Right lung (tissue), 5 donors: ENCODE results near the gene BBX. TPM values are rescaled to one million over a fixed set of nuclear protein-coding genes. Genes with fewer than 3 reads are reported as not detected.

Experiments
- DNase-seq, 2 donors: peaks; one replicate each; pipeline ENCODE4 v3.0.0-alpha.2; 2013
- polyA plus RNA-seq, 5 donors: library from polyadenylated mRNA; unstranded; fragments of 120-200 nt; gene quantifications; one replicate each; pipeline versions ENCODE4 v1.2.1 to v1.2.3, GENCODE V29; 2013; ENCODE audit warnings: inconsistent platforms in 1 of 5, low replicate concordance in 1 of 5; ENCODE audit not compliant: insufficient read length in 5 of 5, insufficient read depth in 1 of 5

The BBX gene
- polyA plus RNA-seq, 5 donors, result 29.6 to 59.9 (median 58.1) TPM

GRCh38 chr3:107837895-107838612 is 315.3 kb downstream of the BBX start:
- DNase-seq, result no peak

GRCh38 chr3:107841831-107842230 is 319.1 kb downstream of the BBX start:
- no peak for DNase-seq

- DNase-seq, result no peak
These were observed 320.2 kb downstream of the BBX start for GRCh38 chr3:107842940-107843339.

- no peak for DNase-seq
These were observed 322.9 kb downstream of the BBX start for GRCh38 chr3:107845380-107846278.

GRCh38 chr3:107846279-107846852 is 323.6 kb downstream of the BBX start:
- peak; percentile 19 to 39 for DNase-seq

- DNase-seq, result no peak
These were observed 325.0 kb downstream of the BBX start for GRCh38 chr3:107847791-107848190.

- no peak for DNase-seq
These were observed 325.7 kb downstream of the BBX start for GRCh38 chr3:107848351-107848915.

GRCh38 chr3:107850681-107851080 is 327.9 kb downstream of the BBX start:
- DNase-seq, result no peak

GRCh38 chr3:107853821-107854220 is 331.1 kb downstream of the BBX start:
- no peak for DNase-seq

GRCh38 chr3:107854733-107855132 is 332.0 kb downstream of the BBX start:
- no peak for DNase-seq

- DNase-seq, result no peak
These were observed 332.9 kb downstream of the BBX start for GRCh38 chr3:107855710-107856109.

GRCh38 chr3:107857854-107858253 is 335.1 kb downstream of the BBX start:
- DNase-seq, result no peak

GRCh38 chr3:107858876-107859275 is 336.1 kb downstream of the BBX start:
- no peak for DNase-seq

Other genes starting within 250 kb of the BBX start
- gene CCDC54, start 145.5 kb upstream of the BBX start, polyA plus RNA-seq, result under 1 TPM; 0.08 to 0.21 (median 0.15) TPM